Measurements from ENCODE around the gene PDE6G. TPM values are rescaled to one million over a fixed set of nuclear protein-coding genes. Genes with fewer than 3 reads are reported as not detected.

The PDE6G gene
- 10 to 100 TPM; 12.0 to 12.5 TPM for total RNA-seq

DNA sequence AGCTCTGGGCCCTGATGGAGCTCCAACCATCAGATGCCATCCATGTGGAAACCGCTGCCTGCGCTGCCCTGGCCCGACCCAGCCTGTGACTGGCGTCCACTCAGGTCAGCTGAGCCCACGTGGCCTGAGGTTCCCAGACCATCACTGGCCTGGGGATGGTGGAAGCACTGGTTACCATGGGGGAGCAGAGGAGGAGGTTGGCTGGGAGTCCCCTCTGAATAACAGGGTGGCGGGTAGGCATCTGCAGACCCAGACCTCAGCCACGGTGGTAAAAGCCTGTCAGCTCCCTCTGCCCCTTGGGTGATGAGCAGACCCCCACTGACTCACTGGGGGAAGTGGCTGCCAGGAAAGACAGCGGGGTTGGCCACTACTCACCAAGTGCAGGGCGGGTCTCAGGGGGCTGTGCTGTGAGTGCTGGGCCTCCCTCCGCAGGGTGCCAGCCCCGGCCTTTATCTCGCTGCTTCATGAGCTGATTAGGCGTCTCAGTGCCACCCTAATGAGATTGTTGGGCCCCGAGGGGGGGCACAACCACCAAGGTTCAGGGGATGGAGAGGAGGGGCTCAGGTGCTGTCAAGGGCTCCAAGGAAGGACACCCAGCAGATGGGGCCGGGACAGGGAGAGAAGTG lies at the start of gene PDE6G:
TSS of gene PDE6G (minus strand) at position 425 of the 626 bp plus-strand sequence. CDS start 3,237 bp downstream, outside the sequence.
- ATAC-seq = no peak
- no peaks in the 10 kb centered on the region for H3K36me3 Mint-ChIP-seq
- no peak within 1 kb of the TSS for H3K27ac Mint-ChIP-seq
- peaks cover 25% of the 10 kb centered on the region for H3K4me1 Mint-ChIP-seq
- no peaks in the 10 kb centered on the region for H3K27me3 Mint-ChIP-seq
- CTCF ChIA-PET = no interaction called here
- no peak for DNase-seq
- no peak within 1 kb of the TSS for H3K4me3 Mint-ChIP-seq
- no peaks in the 10 kb centered on the region for H3K9me3 Mint-ChIP-seq (ENCODE audit: low read depth)

GRCh38 chr17:81705518-81706231 lies 49.3 kb upstream of the PDE6G start:
- ATAC-seq = no peak
- no peaks in the 10 kb centered on the region for H3K27me3 Mint-ChIP-seq
- no peak for DNase-seq
- no peaks in the 10 kb centered on the region for H3K9me3 Mint-ChIP-seq (ENCODE audit: low read depth)
- H3K4me1 Mint-ChIP-seq = peaks cover 36% of the 10 kb centered on the region
- CTCF ChIA-PET = interaction anchor here (0.7 to 1.2 kb wide), 4 partner anchors 10 to 30 kb away, joined by 3 to 4 read pairs (median 4); partner anchors contain the start of genes ARL16 and HGS
- H3K36me3 Mint-ChIP-seq = peaks cover 39% of the 10 kb centered on the region
- no peak overlapping the region for H3K27ac Mint-ChIP-seq
- H3K4me3 Mint-ChIP-seq = peak overlapping the region; percentile 14

DNA sequence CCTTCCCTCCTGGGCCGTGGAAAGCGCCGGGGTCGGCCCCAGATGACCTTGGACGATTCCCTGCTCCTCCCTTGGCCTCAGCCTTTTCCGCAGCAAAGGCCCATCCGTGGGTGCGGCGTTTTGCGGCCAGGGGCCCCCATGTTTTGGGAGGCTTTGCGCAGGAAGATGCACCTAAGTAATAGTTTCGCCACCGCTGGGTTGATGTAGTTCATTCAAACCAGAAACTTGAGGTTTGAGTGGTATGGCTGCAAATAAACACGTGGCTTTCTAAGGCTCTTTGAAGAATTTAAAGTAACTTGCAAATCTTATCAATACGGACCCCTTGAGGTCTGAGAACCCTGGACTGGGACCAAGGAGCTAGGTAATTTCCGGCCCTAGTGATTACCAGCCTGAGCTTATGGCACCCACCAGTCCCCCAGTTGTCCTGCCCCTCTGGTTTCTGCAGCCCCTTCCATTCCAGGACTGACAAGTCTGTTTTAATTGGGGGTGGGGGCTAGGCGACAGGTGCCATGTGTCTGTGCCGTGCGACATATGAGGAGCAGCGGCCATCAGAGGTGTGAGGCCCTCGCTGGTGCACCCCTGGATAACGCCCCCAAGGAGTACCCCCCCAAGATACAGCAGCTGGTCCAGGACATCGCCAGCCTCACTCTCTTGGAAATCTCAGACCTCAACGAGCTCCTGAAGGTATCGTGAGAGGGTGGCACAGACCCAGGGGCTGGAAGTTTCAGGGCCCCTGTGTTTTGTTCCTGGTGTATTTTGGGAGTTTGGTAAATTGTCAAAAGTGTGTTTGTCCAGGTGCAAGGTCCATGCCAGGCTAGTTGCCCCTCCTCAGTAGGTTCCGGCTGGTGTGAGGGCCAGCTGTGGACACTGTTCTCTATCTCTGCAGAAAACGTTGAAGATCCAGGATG lies 47.7 kb upstream of the PDE6G start:
- Mint-ChIP-seq H3K36me3 (peaks cover 44% of the 10 kb centered on the region), H3K4me3 (peak overlapping the region; percentile 90), H3K9me3 (ENCODE audit: low read depth) (no peaks in the 10 kb centered on the region), H3K27ac (peak overlapping the region; percentile 85), H3K4me1 (peaks cover 33% of the 10 kb centered on the region), H3K27me3 (no peaks in the 10 kb centered on the region)
- ATAC-seq = no peak
- no peak for DNase-seq
- CTCF ChIA-PET = interaction anchor here (0.9 to 3.2 kb wide), 7 partner anchors 7 to 250 kb away, joined by 3 to 9 read pairs (median 7); partner anchors contain the start of genes ARL16 and HGS

- H3K9me3 Mint-ChIP-seq (ENCODE audit: low read depth) = no peaks in the 10 kb centered on the region
- peaks cover 36% of the 10 kb centered on the region for H3K4me1 Mint-ChIP-seq
- peaks cover 49% of the 10 kb centered on the region for H3K36me3 Mint-ChIP-seq
- DNase-seq = peak; percentile 95
- peak; percentile 89 for ATAC-seq
- no peaks in the 10 kb centered on the region for H3K27me3 Mint-ChIP-seq
- peak within 1 kb of the TSS; percentile 93 for H3K27ac Mint-ChIP-seq
- CTCF ChIA-PET = interaction anchor here (0.6 to 3.2 kb wide), 14 partner anchors 8 to 685 kb away, joined by 3 to 9 read pairs (median 4); partner anchors contain the start of genes ARL16 and HGS
- H3K4me3 Mint-ChIP-seq = peak within 1 kb of the TSS; percentile 90
Measured at GRCh38 chr17:81702934-81703746, 46.8 kb upstream of the PDE6G start, which contains the start of gene MRPL12. TSS of gene MRPL12 (plus strand) at chr17:81703367. CDS start at chr17:81703502, 135 bp downstream.

GRCh38 chr17:81701288-81702071 lies 45.1 kb upstream of the PDE6G start:
- DNase-seq (no peak), ATAC-seq (no peak)
- peaks cover 54% of the 10 kb centered on the region for H3K36me3 Mint-ChIP-seq
- H3K27ac Mint-ChIP-seq = peak overlapping the region; percentile 93
- H3K9me3 Mint-ChIP-seq (ENCODE audit: low read depth) = no peaks in the 10 kb centered on the region
- H3K27me3 Mint-ChIP-seq = no peaks in the 10 kb centered on the region
- peak overlapping the region; percentile 90 for H3K4me3 Mint-ChIP-seq
- CTCF ChIA-PET = interaction anchor here (1.1 to 3.2 kb wide), 9 partner anchors 8 to 683 kb away, joined by 3 to 9 read pairs (median 5); partner anchors contain the start of genes ARL16 and HGS
- H3K4me1 Mint-ChIP-seq = peaks cover 36% of the 10 kb centered on the region

DNA sequence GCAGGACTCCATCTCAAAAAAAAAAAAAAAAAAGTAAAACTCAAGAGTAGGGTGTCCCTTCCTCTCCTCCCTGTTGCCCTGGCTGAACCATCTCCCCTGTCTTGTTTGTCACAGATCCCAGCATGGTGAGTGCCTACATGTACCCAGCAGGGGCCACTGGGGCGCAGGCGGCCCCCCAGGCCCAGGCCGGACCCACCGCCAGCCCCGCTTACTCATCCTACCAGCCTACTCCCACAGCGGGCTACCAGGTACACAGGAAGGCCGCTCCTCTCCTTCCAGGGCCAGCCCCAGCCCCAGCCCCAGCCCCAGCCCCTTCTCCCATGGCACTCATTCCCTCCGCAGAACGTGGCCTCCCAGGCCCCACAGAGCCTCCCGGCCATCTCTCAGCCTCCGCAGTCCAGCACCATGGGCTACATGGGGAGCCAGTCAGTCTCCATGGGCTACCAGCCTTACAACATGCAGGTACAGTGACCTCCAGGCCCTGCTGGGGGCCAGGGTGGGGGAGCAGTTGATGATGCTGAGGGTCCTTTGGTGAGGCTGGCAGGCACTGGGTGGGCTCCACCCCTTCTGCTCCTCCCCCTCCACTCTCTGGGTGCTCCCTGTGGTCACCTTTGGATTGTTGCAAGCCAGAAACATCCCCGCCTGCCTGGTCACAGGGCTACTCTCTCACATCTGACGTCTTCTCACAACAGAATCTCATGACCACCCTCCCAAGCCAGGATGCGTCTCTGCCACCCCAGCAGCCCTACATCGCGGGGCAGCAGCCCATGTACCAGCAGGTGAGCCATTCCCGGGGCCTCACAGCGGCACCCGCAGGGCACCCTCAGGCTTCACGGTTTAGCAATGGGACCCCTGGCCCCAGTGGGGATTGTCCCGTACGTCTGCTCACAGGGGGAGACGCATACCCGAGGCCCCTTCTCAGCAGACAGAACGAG lies 44.3 kb upstream of the PDE6G start:
- Mint-ChIP-seq H3K9me3 (ENCODE audit: low read depth) (no peaks in the 10 kb centered on the region), H3K27me3 (no peaks in the 10 kb centered on the region), H3K4me1 (peaks cover 32% of the 10 kb centered on the region), H3K27ac (peak overlapping the region; percentile 35), H3K36me3 (peaks cover 47% of the 10 kb centered on the region), H3K4me3 (peak overlapping the region; percentile 90)
- CTCF ChIA-PET = interaction anchor here (0.6 to 3.2 kb wide), 4 partner anchors 17 to 150 kb away, joined by 3 to 9 read pairs (median 6); partner anchors contain the start of genes ARL16 and HGS
- no peak for DNase-seq
- no peak for ATAC-seq

- no peak for ATAC-seq
- Mint-ChIP-seq H3K36me3 (peaks cover 36% of the 10 kb centered on the region), H3K9me3 (ENCODE audit: low read depth) (no peaks in the 10 kb centered on the region), H3K4me3 (no peak overlapping the region), H3K27me3 (no peaks in the 10 kb centered on the region), H3K27ac (no peak overlapping the region), H3K4me1 (peaks cover 22% of the 10 kb centered on the region)
- CTCF ChIA-PET = no interaction called here
- no peak for DNase-seq
Measured at GRCh38 chr17:81697261-81698044, 41.1 kb upstream of the PDE6G start.

- no peak for DNase-seq
- H3K27ac Mint-ChIP-seq = no peak overlapping the region
- ATAC-seq = no peak
- H3K36me3 Mint-ChIP-seq = peaks cover 35% of the 10 kb centered on the region
- peaks cover 14% of the 10 kb centered on the region for H3K4me1 Mint-ChIP-seq
- H3K4me3 Mint-ChIP-seq = no peak overlapping the region
- H3K9me3 Mint-ChIP-seq (ENCODE audit: low read depth) = no peaks in the 10 kb centered on the region
- CTCF ChIA-PET = no interaction called here
- H3K27me3 Mint-ChIP-seq = no peaks in the 10 kb centered on the region
Measured at GRCh38 chr17:81696218-81696941, 40.0 kb upstream of the PDE6G start.

DNA sequence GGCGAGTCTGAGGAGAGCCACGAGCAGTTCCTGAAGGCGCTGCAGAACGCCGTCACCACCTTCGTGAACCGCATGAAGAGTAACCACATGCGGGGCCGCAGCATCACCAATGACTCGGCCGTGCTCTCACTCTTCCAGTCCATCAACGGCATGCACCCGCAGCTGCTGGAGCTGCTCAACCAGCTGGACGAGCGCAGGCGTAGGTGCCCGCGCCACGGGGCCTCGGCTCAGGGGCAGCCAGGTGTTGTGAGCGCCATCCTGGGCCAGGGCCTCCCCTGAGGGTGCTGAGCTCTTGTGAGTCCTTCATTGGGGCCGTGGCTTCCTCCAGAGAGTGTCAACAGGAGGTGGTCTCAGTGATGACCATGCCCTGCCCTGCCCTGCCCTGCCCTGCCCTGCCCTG lies 39.5 kb upstream of the PDE6G start:
- H3K4me3 Mint-ChIP-seq = no peak overlapping the region
- CTCF ChIA-PET = no interaction called here
- H3K9me3 Mint-ChIP-seq (ENCODE audit: low read depth) = no peaks in the 10 kb centered on the region
- no peak for DNase-seq
- no peaks in the 10 kb centered on the region for H3K27me3 Mint-ChIP-seq
- H3K4me1 Mint-ChIP-seq = peaks cover 8% of the 10 kb centered on the region
- peaks cover 33% of the 10 kb centered on the region for H3K36me3 Mint-ChIP-seq
- no peak overlapping the region for H3K27ac Mint-ChIP-seq
- ATAC-seq = no peak

DNA sequence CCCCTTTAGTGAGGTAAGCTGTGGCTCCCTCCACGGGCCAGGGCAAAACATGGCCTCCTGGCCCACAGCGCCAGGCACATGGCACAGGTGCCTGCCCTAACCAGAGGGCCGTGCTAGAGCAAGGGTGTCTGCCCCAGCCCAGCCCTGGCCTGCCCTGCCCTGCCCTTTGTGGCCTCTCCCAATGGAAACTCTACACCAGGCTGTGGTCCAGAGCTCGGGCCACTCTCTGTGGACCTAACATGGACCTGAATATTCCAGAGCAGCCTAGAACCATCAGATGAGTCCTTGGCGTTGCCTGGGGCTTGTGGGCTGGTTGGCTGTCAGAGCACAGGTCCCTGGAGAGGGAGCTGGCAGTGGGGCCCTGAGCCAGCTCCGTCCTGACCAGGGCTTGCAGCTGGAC lies 38.9 kb upstream of the PDE6G start:
- Mint-ChIP-seq H3K36me3 (peaks cover 31% of the 10 kb centered on the region), H3K4me1 (peaks cover 5% of the 10 kb centered on the region)
- CTCF ChIA-PET = no interaction called here

More for the DNA sequence above, 38.9 kb upstream of the PDE6G start:
- Mint-ChIP-seq H3K27me3 (no peaks in the 10 kb centered on the region), H3K4me3 (no peak overlapping the region), H3K9me3 (ENCODE audit: low read depth) (no peaks in the 10 kb centered on the region), H3K27ac (no peak overlapping the region)
- DNase-seq (no peak), ATAC-seq (no peak)
